ENCODE measurements around the gene TMEM196.

Gene TMEM196

GRCh38 chr7:19772841-19773760 is at the start of gene TMEM196:
TSS of gene TMEM196 (minus strand) at chr7:19773617. CDS start at chr7:19772696, 921 bp downstream.
- no peak for DNase-seq (ENCODE audit: low read depth)

DNA sequence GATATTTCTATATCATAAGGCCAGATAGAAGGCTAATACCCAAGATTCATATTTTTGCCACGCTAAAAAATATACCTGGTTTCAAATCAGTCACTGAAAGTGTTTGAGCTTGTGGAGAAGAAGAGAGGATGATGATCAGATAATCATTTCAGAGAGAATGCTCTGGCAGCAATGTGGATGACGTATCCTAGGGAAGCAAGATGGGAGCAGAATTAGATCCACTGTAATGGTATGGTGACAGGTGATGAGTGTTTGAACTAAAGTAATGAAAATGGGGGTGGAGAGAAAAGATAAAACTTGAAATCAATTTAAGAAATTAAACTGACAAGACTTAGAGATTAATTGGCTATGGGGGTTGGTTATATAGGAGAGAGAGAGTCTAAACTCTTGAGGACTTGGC is 42.7 kb upstream of the TMEM196 start:
- no peak for DNase-seq (ENCODE audit: low read depth)

- no peak for DNase-seq (ENCODE audit: low read depth)
Measured at GRCh38 chr7:19815546-19815945, 42.1 kb upstream of the TMEM196 start.

GRCh38 chr7:19814776-19815175 is 41.4 kb upstream of the TMEM196 start:
- no peak for DNase-seq (ENCODE audit: low read depth)

- DNase-seq (ENCODE audit: low read depth) = no peak
Measured at GRCh38 chr7:19811386-19811785, 38.0 kb upstream of the TMEM196 start.

- DNase-seq (ENCODE audit: low read depth) = peak; percentile 36
Measured at GRCh38 chr7:19798986-19799385, 25.6 kb upstream of the TMEM196 start.

- no peak for DNase-seq (ENCODE audit: low read depth)
Measured at GRCh38 chr7:19783541-19783940, 10.1 kb upstream of the TMEM196 start.

GRCh38 chr7:19776981-19777380 is 3.6 kb upstream of the TMEM196 start:
- no peak for DNase-seq (ENCODE audit: low read depth)

DNA sequence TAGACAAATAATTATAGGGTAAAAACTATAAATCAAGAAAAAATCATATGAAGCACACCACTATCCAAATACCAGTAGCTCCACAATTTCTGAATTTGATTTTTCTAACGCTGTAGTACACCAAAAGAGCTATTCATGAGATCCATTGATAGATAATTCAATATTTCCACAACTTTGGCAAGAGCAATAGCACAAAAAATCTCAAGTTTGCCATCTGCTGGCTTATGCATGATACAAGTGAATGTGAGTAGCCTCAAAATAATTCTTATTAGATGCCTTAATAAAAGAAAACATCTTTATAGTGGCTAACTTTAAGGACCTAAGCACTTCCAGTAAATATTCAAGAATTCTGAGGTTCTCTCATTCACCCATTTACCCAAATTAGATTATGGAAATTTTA is 2.2 kb upstream of the TMEM196 start:
- no peak for DNase-seq (ENCODE audit: low read depth)

DNA sequence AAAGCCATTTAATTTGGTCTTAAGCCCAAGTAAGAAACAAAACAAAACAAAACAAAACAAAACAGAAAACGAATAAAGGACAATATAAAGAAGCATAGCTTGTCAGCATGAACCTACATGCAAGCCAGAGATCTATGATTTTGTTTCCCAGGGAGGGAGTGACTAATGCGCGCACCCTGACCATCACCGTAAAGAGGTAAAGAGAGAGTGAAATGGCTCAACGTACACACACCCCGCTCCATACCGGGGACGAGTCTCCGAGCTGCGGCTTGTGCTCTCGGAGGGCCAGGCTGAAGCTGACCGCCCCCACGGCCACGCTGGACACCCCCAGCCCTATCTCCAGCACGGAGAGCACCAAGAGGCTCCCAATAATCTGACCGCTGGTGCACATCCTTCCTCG is 1.1 kb downstream of the TMEM196 start:
- DNase-seq (ENCODE audit: low read depth) = no peak

- DNase-seq (ENCODE audit: low read depth) = no peak
Measured at GRCh38 chr7:19762631-19763030, 10.8 kb downstream of the TMEM196 start.

- peak; percentile 55 for DNase-seq (ENCODE audit: low read depth)
Measured at GRCh38 chr7:19754521-19755116, 18.8 kb downstream of the TMEM196 start.

- DNase-seq (ENCODE audit: low read depth) = no peak
Measured at GRCh38 chr7:19752020-19752419, 21.4 kb downstream of the TMEM196 start.

DNA sequence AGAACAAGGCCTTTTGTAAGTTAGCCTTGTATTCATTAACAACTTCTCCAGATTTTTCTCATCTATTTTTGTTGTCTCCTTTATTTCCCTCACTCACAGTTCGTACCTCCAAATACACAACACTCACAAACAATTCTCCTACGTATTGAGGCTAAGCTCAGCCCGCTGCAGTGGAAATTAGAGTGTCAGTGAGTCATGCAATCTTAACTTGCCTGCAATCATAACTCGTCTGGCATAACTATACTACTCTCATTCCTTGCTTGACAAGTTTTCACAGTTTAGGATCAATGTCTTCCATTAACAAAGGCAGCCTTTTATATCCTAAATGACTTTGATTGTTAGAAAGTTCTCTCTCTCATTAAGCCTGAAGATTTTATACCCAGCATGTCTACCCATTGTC is 23.8 kb downstream of the TMEM196 start:
- no peak for DNase-seq (ENCODE audit: low read depth)

DNA sequence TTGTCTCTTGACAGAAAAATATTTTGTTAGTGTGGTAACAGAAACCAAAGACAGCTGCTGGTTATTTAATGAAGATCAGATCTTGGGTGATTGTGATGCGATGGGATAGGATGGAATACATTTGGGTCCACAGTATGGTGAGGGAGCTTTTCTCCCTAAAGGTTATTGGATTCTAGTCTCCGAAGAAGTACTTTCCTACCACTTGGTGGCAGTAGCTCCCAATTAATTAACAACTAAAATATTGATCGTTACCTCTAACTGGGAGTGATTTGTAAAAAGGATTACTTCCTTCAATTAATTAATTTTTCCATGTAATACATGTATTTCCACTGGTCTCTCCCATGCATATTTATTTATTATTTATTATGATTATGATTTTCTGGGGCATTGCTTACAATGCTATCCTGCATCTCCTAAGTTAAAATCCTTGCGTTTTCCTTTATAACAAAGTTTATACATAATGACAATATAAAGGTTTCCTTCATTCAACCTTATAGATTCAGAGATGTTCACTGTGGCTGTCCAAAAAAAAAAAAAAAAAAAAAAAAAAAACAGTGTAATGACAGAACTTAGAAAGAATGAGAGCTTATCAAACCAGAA is 25.6 kb downstream of the TMEM196 start:
- DNase-seq (ENCODE audit: low read depth) = no peak

DNA sequence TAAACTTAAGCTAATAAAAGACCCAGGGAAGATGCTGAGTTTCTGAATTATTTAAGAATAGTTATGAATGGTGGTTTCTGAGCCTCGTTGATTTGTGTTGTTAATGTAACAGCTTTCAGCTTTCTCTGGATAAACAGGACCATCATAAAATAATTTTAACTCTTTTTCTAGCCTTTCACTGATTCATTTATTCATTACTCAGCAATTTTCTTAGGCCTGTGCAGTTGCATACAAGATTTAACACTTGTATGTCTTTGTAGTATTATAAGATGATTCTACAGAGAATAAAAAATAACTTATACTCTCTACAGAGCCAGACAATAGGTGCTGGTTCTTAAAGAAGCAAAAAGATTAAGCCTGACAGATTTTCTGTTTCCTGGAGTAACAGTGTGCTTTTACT is 29.3 kb downstream of the TMEM196 start:
- no peak for DNase-seq (ENCODE audit: low read depth)

GRCh38 chr7:19728716-19729115 is 44.7 kb downstream of the TMEM196 start:
- no peak for DNase-seq (ENCODE audit: low read depth)

GRCh38 chr7:19725770-19726169 is 47.6 kb downstream of the TMEM196 start:
- no peak for DNase-seq (ENCODE audit: low read depth)

GRCh38 chr7:19715499-19715898 is 57.9 kb downstream of the TMEM196 start:
- no peak for DNase-seq (ENCODE audit: low read depth)

GRCh38 chr7:19713676-19714075 is 59.7 kb downstream of the TMEM196 start:
- peak; percentile 53 for DNase-seq (ENCODE audit: low read depth)

GRCh38 chr7:19709249-19709578 is 64.2 kb downstream of the TMEM196 start:
- no peak for DNase-seq (ENCODE audit: low read depth)

- DNase-seq (ENCODE audit: low read depth) = peak; percentile 99
Measured at GRCh38 chr7:19708397-19709248, 64.8 kb downstream of the TMEM196 start, which contains the start of gene POLR1F. TSS of gene POLR1F (minus strand) at chr7:19709037. CDS start at chr7:19709016, 21 bp downstream.
